ENCODE results near the gene PCDH9. TPM values are rescaled to one million over a fixed set of nuclear protein-coding genes. Genes with fewer than 3 reads are reported as not detected.

The PCDH9 gene
- total RNA-seq, 1 experiment from 2014 or later = 5.8 TPM

- Histone ChIP-seq H3K4me1 (ENCODE audit: insufficient read depth, low read length, poor library complexity, severe bottlenecking) (no peaks in the 10 kb centered on the region), H3K4me3 (ENCODE audit: low read depth, low read length, poor library complexity, severe bottlenecking) (no peak overlapping the region), H3K36me3 (ENCODE audit: insufficient read depth, low read length, poor library complexity, severe bottlenecking) (no peaks in the 10 kb centered on the region), H3K27me3 (replicated peaks; ENCODE audit: insufficient read depth, low read depth, low read length, poor library complexity) (no peaks in the 10 kb centered on the region), H3K27ac (ENCODE audit: low read depth, low read length, poor library complexity, severe bottlenecking) (no peak overlapping the region), H3K9me3 (ENCODE audit: low read depth, low read length, poor library complexity, severe bottlenecking) (no peaks in the 10 kb centered on the region)
- intact Hi-C loops (cut with micrococcal nuclease; ENCODE audit: unreplicated experiment) = no loop called here
- no peak for DNase-seq (ENCODE audit: low spot score)
- BruUV-seq (replicated peaks) = no TSS peak
- TF ChIP-seq CTCF (conservative IDR thresholded peaks at IDR 0.05; ENCODE audit: low read depth, low read length) (no peak), EZH2 (IDR thresholded peaks at IDR 0.05; ENCODE audit: borderline replicate concordance, low read depth, low read length, poor library complexity, severe bottlenecking) (no peak)
- ChIA-PET POLR2A (ENCODE audit: low non-redundant PET) (no interaction called here), CTCF (no interaction called here)
These were observed 668.1 kb downstream of the PCDH9 start for GRCh38 chr13:66562054-66562453.

- DNase-seq (ENCODE audit: low spot score) = no peak
- POLR2A ChIA-PET (ENCODE audit: low non-redundant PET) = no interaction called here
- BruUV-seq (replicated peaks) = no TSS peak
- TF ChIP-seq EZH2 (IDR thresholded peaks at IDR 0.05; ENCODE audit: borderline replicate concordance, low read depth, low read length, poor library complexity, severe bottlenecking) (no peak), CTCF (conservative IDR thresholded peaks at IDR 0.05; ENCODE audit: low read depth, low read length) (no peak)
- no peak overlapping the region for H3K4me3 ChIP-seq (ENCODE audit: low read depth, low read length, poor library complexity, severe bottlenecking)
- H3K27me3 ChIP-seq (replicated peaks; ENCODE audit: insufficient read depth, low read depth, low read length, poor library complexity) = no peaks in the 10 kb centered on the region
- H3K27ac ChIP-seq (ENCODE audit: low read depth, low read length, poor library complexity, severe bottlenecking) = no peak overlapping the region
- intact Hi-C loops (cut with micrococcal nuclease; ENCODE audit: unreplicated experiment) = no loop called here
- CTCF ChIA-PET = no interaction called here
- H3K4me1 ChIP-seq (ENCODE audit: insufficient read depth, low read length, poor library complexity, severe bottlenecking) = no peaks in the 10 kb centered on the region
- no peaks in the 10 kb centered on the region for H3K36me3 ChIP-seq (ENCODE audit: insufficient read depth, low read length, poor library complexity, severe bottlenecking)
- no peaks in the 10 kb centered on the region for H3K9me3 ChIP-seq (ENCODE audit: low read depth, low read length, poor library complexity, severe bottlenecking)
These were observed 669.1 kb downstream of the PCDH9 start for GRCh38 chr13:66560991-66561390.

- intact Hi-C loops (cut with micrococcal nuclease; ENCODE audit: unreplicated experiment) = no loop called here
- POLR2A ChIA-PET (ENCODE audit: low non-redundant PET) = interaction anchor here (0.6 kb wide), 1 partner anchor 255 kb away, joined by 3 read pairs; no protein-coding TSS in a partner anchor
- BruUV-seq (replicated peaks) = no TSS peak
- Histone ChIP-seq H3K4me3 (ENCODE audit: low read depth, low read length, poor library complexity, severe bottlenecking) (no peak overlapping the region), H3K4me1 (ENCODE audit: insufficient read depth, low read length, poor library complexity, severe bottlenecking) (no peaks in the 10 kb centered on the region), H3K27me3 (replicated peaks; ENCODE audit: insufficient read depth, low read depth, low read length, poor library complexity) (no peaks in the 10 kb centered on the region), H3K36me3 (ENCODE audit: insufficient read depth, low read length, poor library complexity, severe bottlenecking) (no peaks in the 10 kb centered on the region), H3K27ac (ENCODE audit: low read depth, low read length, poor library complexity, severe bottlenecking) (no peak overlapping the region), H3K9me3 (ENCODE audit: low read depth, low read length, poor library complexity, severe bottlenecking) (no peaks in the 10 kb centered on the region)
- peak; percentile 35 for DNase-seq (ENCODE audit: low spot score)
- no peak for TF ChIP-seq CTCF (conservative IDR thresholded peaks at IDR 0.05; ENCODE audit: low read depth, low read length)
- no peak for TF ChIP-seq EZH2 (IDR thresholded peaks at IDR 0.05; ENCODE audit: borderline replicate concordance, low read depth, low read length, poor library complexity, severe bottlenecking)
- CTCF ChIA-PET = no interaction called here
These were observed 669.9 kb downstream of the PCDH9 start for GRCh38 chr13:66560189-66560588.

Measured in A673 (cell line).